Spleen (tissue), 7 donors: ENCODE data around the gene FAR2.

ENCODE experiments used
- POLR2A ChIP-seq, 3 donors: fragments of 450-650 bp; IDR thresholded peaks; one replicate each; pipeline ENCODE4 v1.5.1; 2017; ENCODE audit warnings: antibody characterized with exemption in 3 of 3, mild to moderate bottlenecking in 1 of 3
- POLR2AphosphoS5 ChIP-seq, 3 donors: sonication (generic); formaldehyde crosslinking; IDR thresholded peaks; one replicate each; pipeline ENCODE4 v1.5.1; 2017; ENCODE audit warnings: antibody characterized with exemption in 3 of 3
- TF ChIP-seq, protein P1 (sequence below), 11 experiments: fragments of 200-600 bp in 7 of 11; fragments of 450-650 bp in 4 of 11; sonication (generic) in 4 of 11; IDR thresholded peaks in 8 of 11; conservative IDR thresholded peaks in 3 of 11; 1 replicate in 7 of 11; 2 replicates in 4 of 11; pipeline versions ENCODE4 v1.4.0 to v1.8.0; 2016 to 2021; ENCODE audit warnings: antibody characterized with exemption in 11 of 11, inconsistent platforms in 4 of 11, mild to moderate bottlenecking in 1 of 11
- donor health status: DM: no; HTN: no; CAD: no; lungs with moderate emphysema.
- donor health status: DM: no; HTN: no; CAD: no.
- donor health status: DM: no; HTN: no; CAD: no.

DNA sequence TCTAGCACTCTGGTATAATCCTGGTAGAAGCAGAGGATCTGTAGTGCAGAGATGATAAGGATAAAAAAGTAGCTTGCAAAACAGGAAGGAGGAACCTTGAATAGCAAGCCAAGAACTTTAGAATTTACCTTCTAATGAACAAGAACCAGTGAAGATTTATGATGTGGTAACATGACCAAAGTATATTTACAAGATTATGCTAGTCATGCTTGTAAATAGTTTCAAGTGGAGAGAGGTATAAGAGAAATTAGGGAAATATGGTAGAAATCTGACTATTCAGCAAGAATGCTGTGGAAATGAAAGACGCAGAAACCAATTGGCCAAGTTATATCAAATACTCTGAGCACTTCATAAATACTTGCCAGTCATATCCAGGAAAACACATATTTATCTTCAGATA is 184.1 kb downstream of the FAR2 start:
- TF ChIP-seq POLR2A (IDR thresholded peaks at IDR 0.05) = no peak
- TF ChIP-seq POLR2AphosphoS5 (IDR thresholded peaks at IDR 0.05) = no peak
- TF ChIP-seq, protein P1, sequence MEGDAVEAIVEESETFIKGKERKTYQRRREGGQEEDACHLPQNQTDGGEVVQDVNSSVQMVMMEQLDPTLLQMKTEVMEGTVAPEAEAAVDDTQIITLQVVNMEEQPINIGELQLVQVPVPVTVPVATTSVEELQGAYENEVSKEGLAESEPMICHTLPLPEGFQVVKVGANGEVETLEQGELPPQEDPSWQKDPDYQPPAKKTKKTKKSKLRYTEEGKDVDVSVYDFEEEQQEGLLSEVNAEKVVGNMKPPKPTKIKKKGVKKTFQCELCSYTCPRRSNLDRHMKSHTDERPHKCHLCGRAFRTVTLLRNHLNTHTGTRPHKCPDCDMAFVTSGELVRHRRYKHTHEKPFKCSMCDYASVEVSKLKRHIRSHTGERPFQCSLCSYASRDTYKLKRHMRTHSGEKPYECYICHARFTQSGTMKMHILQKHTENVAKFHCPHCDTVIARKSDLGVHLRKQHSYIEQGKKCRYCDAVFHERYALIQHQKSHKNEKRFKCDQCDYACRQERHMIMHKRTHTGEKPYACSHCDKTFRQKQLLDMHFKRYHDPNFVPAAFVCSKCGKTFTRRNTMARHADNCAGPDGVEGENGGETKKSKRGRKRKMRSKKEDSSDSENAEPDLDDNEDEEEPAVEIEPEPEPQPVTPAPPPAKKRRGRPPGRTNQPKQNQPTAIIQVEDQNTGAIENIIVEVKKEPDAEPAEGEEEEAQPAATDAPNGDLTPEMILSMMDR (IDR thresholded peaks at IDR 0.05 in 8 of 11, conservative IDR thresholded peaks at IDR 0.05 in 3 of 11) = no peak
